SU-DHL-6 (cell line): ENCODE data around the gene UBAC2.

ENCODE experiments used
- H2AFZ ChIP-seq: fragments of 200-600 bp; sonication (generic); 2 replicates; pipeline ENCODE4 v1.6.1; 2014; ENCODE audit warnings: low read depth, mild to moderate bottlenecking, moderate library complexity, mixed read lengths, antibody characterized with exemption, low read length; ENCODE audit not compliant: severe bottlenecking
- H3F3A ChIP-seq: fragments of 200-600 bp; shearing (Covaris generic); 2 replicates; pipeline ENCODE4 v1.6.0; 2016; ENCODE audit warnings: antibody characterized with exemption, mild to moderate bottlenecking; ENCODE audit not compliant: insufficient read depth
- H3K27ac ChIP-seq: fragments of 200-600 bp; sonication (generic); 2 replicates; pipeline ENCODE4 v1.5.1; 2016; ENCODE audit warnings: low read depth, mild to moderate bottlenecking, low read length, moderate library complexity, mixed read lengths
- H3K27me3 ChIP-seq: fragments of 200-600 bp; sonication (generic), shearing (Covaris generic); 2 replicates; pipeline ENCODE4 v1.6.0; 2014; ENCODE audit warnings: mild to moderate bottlenecking, low read length
- H3K36me3 ChIP-seq: fragments of 200-600 bp; sonication (generic); 2 replicates; pipeline ENCODE4 v1.6.1; 2014; ENCODE audit warnings: mild to moderate bottlenecking, low read length, mixed read lengths
- H3K4me2 ChIP-seq: fragments of 300-600, 200-600 bp; shearing (Covaris generic), sonication (generic); 2 replicates; pipeline ENCODE4 v1.6.0; 2014; ENCODE audit warnings: low read length, low read depth, mild to moderate bottlenecking; ENCODE audit not compliant: poor library complexity, severe bottlenecking
- H3K4me3 ChIP-seq: fragments of 200-600 bp; sonication (generic); 2 replicates; pipeline ENCODE4 v1.5.1; 2014; ENCODE audit warnings: antibody characterized with exemption, low read length, mild to moderate bottlenecking, mixed read lengths; ENCODE audit not compliant: insufficient read depth, poor library complexity, severe bottlenecking
- H3K79me2 ChIP-seq: fragments of 200-600 bp; sonication (generic); 2 replicates; pipeline ENCODE4 v1.6.1; 2014; ENCODE audit warnings: mild to moderate bottlenecking, low read length, moderate library complexity; ENCODE audit not compliant: insufficient read depth
- H3K9ac ChIP-seq: fragments of 200-600 bp; sonication (generic); 2 replicates; pipeline ENCODE4 v1.7.0; 2014; ENCODE audit warnings: mild to moderate bottlenecking, low read length
- H3K9me2 ChIP-seq: fragments of 200-600 bp; sonication (generic); replicated peaks from 2 replicates; pipeline ENCODE4 v1.6.1; 2014; ENCODE audit warnings: low read length; ENCODE audit not compliant: insufficient read depth
- H3K9me3 ChIP-seq: fragments of 200-600 bp; sonication (generic); 2 replicates; pipeline ENCODE4 v1.6.1; 2014; ENCODE audit warnings: low read length, mixed read lengths; ENCODE audit not compliant: insufficient read depth
- H4K20me1 ChIP-seq: fragments of 200-600 bp; sonication (generic); 2 replicates; pipeline ENCODE4 v1.6.1; 2014; ENCODE audit warnings: low read depth, mild to moderate bottlenecking, antibody characterized with exemption, low read length, moderate library complexity, mixed read lengths
- CTCF ChIP-seq: fragments of 200-600 bp; sonication (generic); IDR thresholded peaks from one replicate; pipeline ENCODE4 v1.5.1; 2017; ENCODE audit warnings: antibody characterized with exemption, mild to moderate bottlenecking, low read length, moderate library complexity; ENCODE audit not compliant: insufficient read depth, poor library complexity, severe bottlenecking
- EZH2phosphoT487 ChIP-seq: fragments of 200-600 bp; sonication (generic), shearing (Covaris generic); conservative IDR thresholded peaks from 2 replicates; pipeline ENCODE4 v1.6.1; 2018; ENCODE audit warnings: mild to moderate bottlenecking, antibody characterized with exemption, low read length, moderate library complexity, mixed read lengths

The UBAC2 gene

GRCh38 chr13:99426426-99426825 lies 225.8 kb downstream of the UBAC2 start:
- Histone ChIP-seq H2AFZ (no peak overlapping the region), H3K4me2 (no peak overlapping the region), H3K79me2 (no peaks in the 10 kb centered on the region), H3K27me3 (no peaks in the 10 kb centered on the region), H3K9me3 (no peaks in the 10 kb centered on the region), H3K9ac (no peak overlapping the region), H3K36me3 (no peaks in the 10 kb centered on the region), H3K4me3 (no peak overlapping the region), H3F3A (no peaks in the 10 kb centered on the region), H3K9me2 (no peaks in the 10 kb centered on the region), H3K27ac (no peak overlapping the region), H4K20me1 (no peaks in the 10 kb centered on the region)
- no peak for TF ChIP-seq EZH2phosphoT487
- TF ChIP-seq CTCF, result no peak

GRCh38 chr13:99429670-99430069 lies 229.0 kb downstream of the UBAC2 start:
- H3K36me3 ChIP-seq, result no peaks in the 10 kb centered on the region
- TF ChIP-seq CTCF (no peak), EZH2phosphoT487 (no peak)
- no peaks in the 10 kb centered on the region for H3F3A ChIP-seq
- no peaks in the 10 kb centered on the region for H3K9me2 ChIP-seq
- H3K4me3 ChIP-seq, result no peak overlapping the region
- no peaks in the 10 kb centered on the region for H4K20me1 ChIP-seq
- H3K27ac ChIP-seq, result no peak overlapping the region
- no peaks in the 10 kb centered on the region for H3K27me3 ChIP-seq
- H3K9ac ChIP-seq, result no peak overlapping the region
- no peaks in the 10 kb centered on the region for H3K9me3 ChIP-seq
- H3K4me2 ChIP-seq, result no peak overlapping the region
- H3K79me2 ChIP-seq, result no peaks in the 10 kb centered on the region
- H2AFZ ChIP-seq, result no peak overlapping the region

- Histone ChIP-seq H2AFZ (no peak overlapping the region), H3K79me2 (no peaks in the 10 kb centered on the region), H3K36me3 (no peaks in the 10 kb centered on the region), H3K9ac (no peak overlapping the region), H3K27me3 (no peaks in the 10 kb centered on the region), H3K9me2 (no peaks in the 10 kb centered on the region), H3K4me3 (no peak overlapping the region), H3K27ac (no peak overlapping the region), H3F3A (no peaks in the 10 kb centered on the region), H4K20me1 (no peaks in the 10 kb centered on the region), H3K9me3 (no peaks in the 10 kb centered on the region), H3K4me2 (no peak overlapping the region)
- TF ChIP-seq CTCF (no peak), EZH2phosphoT487 (no peak)
Observed at GRCh38 chr13:99431927-99432608, 231.4 kb downstream of the UBAC2 start.
